K562 (cell line): ENCODE results near the gene FRYL.

ENCODE experiments used
- CTCF ChIP-seq, 3 experiments: IDR thresholded peaks in 2 of 3; conservative IDR thresholded peaks in 1 of 3; 2 replicates each; pipeline ENCODE4 v1.5.1; 2011 to 2012; ENCODE audit warnings: low read length in 3 of 3, mild to moderate bottlenecking in 3 of 3, control low read depth in 2 of 3, improper control_type of control experiment in 1 of 3, inconsistent platforms in 1 of 3, low read depth in 1 of 3, mixed read lengths in 1 of 3, moderate library complexity in 1 of 3; ENCODE audit not compliant: insufficient read depth in 2 of 3
- EZH2 ChIP-seq: IDR thresholded peaks from 2 replicates; pipeline ENCODE4 v1.6.1; 2012; ENCODE audit warnings: low read depth, mild to moderate bottlenecking, inconsistent platforms, low read length, borderline replicate concordance
- MTF1 ChIP-seq: fragments of 250-450 bp; sonication (Bioruptor Pico); IDR thresholded peaks from 2 replicates; pipeline ENCODE4 v1.9.0; 2021; ENCODE audit warnings: moderate library complexity, mild to moderate bottlenecking, inconsistent platforms, borderline replicate concordance
- SIRT6 ChIP-seq: IDR thresholded peaks from one replicate; pipeline ENCODE4 v1.6.1; 2012; ENCODE audit warnings: low read depth, mild to moderate bottlenecking, control low read depth, inconsistent platforms, low read length, moderate library complexity
- SNRNP70 ChIP-seq: fragments of 200-400 bp; formaldehyde crosslinking; optimal IDR thresholded peaks from 2 replicates; pipeline ENCODE3; 2017; ENCODE audit warnings: low read depth, low read length
- TFAM ChIP-seq: fragments of 250-450 bp; sonication (Bioruptor Pico); conservative IDR thresholded peaks from 2 replicates; pipeline ENCODE4 v1.5.0; 2021; ENCODE audit warnings: mild to moderate bottlenecking, moderate library complexity
- TSC22D4 ChIP-seq: fragments of 450-650 bp; IDR thresholded peaks from 2 replicates; pipeline ENCODE4 v1.6.1; 2016; ENCODE audit warnings: missing genetic modification characterization, missing biosample characterization, control low read depth
- TF ChIP-seq, protein P1 (sequence below), 2 experiments: fragments of 450-650 bp in 1 of 2; IDR thresholded peaks; 2 replicates each; pipeline ENCODE4 v1.6.1; 2011 to 2017; ENCODE audit warnings: low read depth in 2 of 2, antibody characterized with exemption in 1 of 2, borderline replicate concordance in 1 of 2, low read length in 1 of 2, mild to moderate bottlenecking in 1 of 2, mixed read lengths in 1 of 2; ENCODE audit not compliant: control insufficient read depth in 1 of 2

DNA sequence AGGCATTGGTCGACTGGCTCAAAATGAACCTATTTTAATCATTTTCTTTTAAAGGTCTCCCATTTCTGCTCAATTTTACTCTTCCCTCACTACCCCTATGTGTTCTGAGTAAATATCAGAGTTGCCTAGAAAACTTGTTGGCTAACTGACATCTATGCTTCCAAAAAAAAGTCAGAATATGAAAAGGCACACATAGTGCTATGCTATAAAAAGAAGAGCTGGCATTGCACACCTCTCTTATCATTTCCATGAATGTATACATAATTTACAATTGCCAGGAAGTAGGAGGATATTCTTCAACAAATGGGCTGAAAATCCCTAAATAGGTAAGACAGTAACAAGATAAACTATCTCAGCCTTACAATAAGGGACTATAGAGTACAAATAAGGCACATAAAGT lies 70.2 kb downstream of the FRYL start:
- TF ChIP-seq TSC22D4 (tag), result no peak
- no peak for TF ChIP-seq SNRNP70
- no peak for TF ChIP-seq CTCF (IDR thresholded peaks at IDR 0.05 in 2 of 3, conservative IDR thresholded peaks at IDR 0.05 in 1 of 3; ENCODE audit: insufficient read depth in 2 of 3, low read depth in 1 of 3, low read length in 3 of 3)
- TF ChIP-seq SIRT6, result no peak
- no peak for TF ChIP-seq EZH2
- TF ChIP-seq, protein P1, sequence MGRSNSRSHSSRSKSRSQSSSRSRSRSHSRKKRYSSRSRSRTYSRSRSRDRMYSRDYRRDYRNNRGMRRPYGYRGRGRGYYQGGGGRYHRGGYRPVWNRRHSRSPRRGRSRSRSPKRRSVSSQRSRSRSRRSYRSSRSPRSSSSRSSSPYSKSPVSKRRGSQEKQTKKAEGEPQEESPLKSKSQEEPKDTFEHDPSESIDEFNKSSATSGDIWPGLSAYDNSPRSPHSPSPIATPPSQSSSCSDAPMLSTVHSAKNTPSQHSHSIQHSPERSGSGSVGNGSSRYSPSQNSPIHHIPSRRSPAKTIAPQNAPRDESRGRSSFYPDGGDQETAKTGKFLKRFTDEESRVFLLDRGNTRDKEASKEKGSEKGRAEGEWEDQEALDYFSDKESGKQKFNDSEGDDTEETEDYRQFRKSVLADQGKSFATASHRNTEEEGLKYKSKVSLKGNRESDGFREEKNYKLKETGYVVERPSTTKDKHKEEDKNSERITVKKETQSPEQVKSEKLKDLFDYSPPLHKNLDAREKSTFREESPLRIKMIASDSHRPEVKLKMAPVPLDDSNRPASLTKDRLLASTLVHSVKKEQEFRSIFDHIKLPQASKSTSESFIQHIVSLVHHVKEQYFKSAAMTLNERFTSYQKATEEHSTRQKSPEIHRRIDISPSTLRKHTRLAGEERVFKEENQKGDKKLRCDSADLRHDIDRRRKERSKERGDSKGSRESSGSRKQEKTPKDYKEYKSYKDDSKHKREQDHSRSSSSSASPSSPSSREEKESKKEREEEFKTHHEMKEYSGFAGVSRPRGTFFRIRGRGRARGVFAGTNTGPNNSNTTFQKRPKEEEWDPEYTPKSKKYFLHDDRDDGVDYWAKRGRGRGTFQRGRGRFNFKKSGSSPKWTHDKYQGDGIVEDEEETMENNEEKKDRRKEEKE (IDR thresholded peaks at IDR 0.05; ENCODE audit: borderline replicate concordance in 1 of 2, control insufficient read depth in 1 of 2, low read depth in 2 of 2, low read length in 1 of 2), result no peak
- TF ChIP-seq MTF1 (CRISPR knock-in tag), result no peak
- TF ChIP-seq TFAM, result no peak
